Pancreas (tissue), 10 donors: ENCODE data around the gene C1orf116. TPM values are rescaled to one million over a fixed set of nuclear protein-coding genes. Genes with fewer than 3 reads are reported as not detected.

Source experiments
- ATAC-seq, 4 donors: fragments of 200-7000 bp; cut with Tn5 transposase; one replicate each; pipeline versions ENCODE4 v1.8.0 to v1.9.1; 2020; ENCODE audit warnings: mild to moderate bottlenecking in 4 of 4, moderate library complexity in 4 of 4
- DNase-seq, 6 donors: peaks; one replicate each; pipeline ENCODE4 v3.0.0-alpha.2; 2020
- FAIRE-seq: peaks from 2 replicates; lab custom pipeline; 2012; peaks lifted over from hg19 to GRCh38; lab: Jason Lieb, UNC
- H3K27ac ChIP-seq, 4 donors: fragments of 200-600 bp; sonication (generic); 1 replicate in 3 of 4; 2 replicates in 1 of 4; pipeline versions ENCODE4 v1.5.0 to v1.8.0; 2020
- H3K27me3 ChIP-seq, 4 donors: fragments of 200-600 bp; one replicate each; pipeline ENCODE4 v1.8.0; 2021
- H3K36me3 ChIP-seq, 3 donors: fragments of 200-600 bp; sonication (generic) in 1 of 3; one replicate each; pipeline versions ENCODE4 v1.5.0 to v1.8.0; 2020 to 2021
- H3K4me1 ChIP-seq, 3 donors: fragments of 200-600 bp; one replicate each; pipeline ENCODE4 v1.8.0; 2021
- H3K4me3 ChIP-seq, 4 donors: fragments of 200-600 bp; sonication (generic) in 2 of 4; one replicate each; pipeline versions ENCODE4 v1.5.0 to v1.8.0; 2020 to 2021
- H3K9me3 ChIP-seq, 4 donors: fragments of 200-600 bp; one replicate each; pipeline ENCODE4 v1.8.0; 2021
- CTCF ChIP-seq, 4 donors: fragments of 200-600 bp; sonication (generic) in 3 of 4; IDR thresholded peaks; one replicate each; pipeline versions ENCODE4 v1.5.0 to v1.8.0; 2021; ENCODE audit warnings: antibody characterized with exemption in 4 of 4
- WGBS, 2 donors: extraction: QIAGEN DNeasy Blood & Tissue Kit; methylation state at CpG; one replicate each; pipeline ENCODE4 v1.1.7; 2013; 5-methylcytosine and 5-hydroxymethylcytosine counted together
- intact Hi-C, 3 donors: fragments of 100-400 bp; cut with DNase I; formaldehyde crosslinking; loops; one replicate each; pipeline versions ENCODE4 v1.11.1 to v1.14.2; 2022
- polyA plus RNA-seq, 2 donors: library from polyadenylated mRNA; stranded (reverse); fragments of 200-250 nt; gene quantifications; one replicate each; pipeline ENCODE4 v1.2.3, GENCODE V29; 2013
- total RNA-seq, 6 donors: library from RNA; stranded (reverse); fragmentation: NEBNext Ultra II Directional in 4 of 6; extraction: Animal tissue kit (Norgen Biotek cat#: 25700) in 4 of 6; gene quantifications; one replicate each; pipeline versions ENCODE4 v1.2.1 to v1.2.4, GENCODE V29; 2021 to 2023
- donor health status: healthy with polysubstance abuse.
- donor health status: DM: no; HTN: no; CAD: no; lungs with moderate emphysema.
- donor health status: DM: no; HTN: no; CAD: no.
- donor health status: control.
- donor health status: control.
- donor health status: Bipolar disorder and iron deficiency.
- donor health status: DM: yes; HTN: yes; CAD: no.
- donor health status: DM: no; HTN: no; CAD: no.
- donor health status: DM: no; HTN: no; CAD: no.
- donor health status: DM: yes; HTN: yes; CAD: no.

Gene C1orf116
- total and polyA plus RNA-seq, 8 donors = 7.8 to 26.9 (median 10.1) TPM

GRCh38 chr1:207035877-207036551 lies 3.5 kb upstream of the C1orf116 start:
- TF ChIP-seq CTCF (IDR thresholded peaks at IDR 0.05) = no peak
- no peaks in the 10 kb centered on the region for H3K36me3 ChIP-seq
- no peaks in the 10 kb centered on the region for H3K27me3 ChIP-seq
- intact Hi-C loops = no loop called here
- whole genome bisulfite sequencing, 2 donors = 79 to 86% methylated on average over 4 of the region's 4 CpGs
- ATAC-seq (no peak), DNase-seq (no peak), FAIRE-seq (no peak)
- H3K9me3 ChIP-seq = no peaks in the 10 kb centered on the region
- H3K4me3 ChIP-seq = no peak overlapping the region
- H3K27ac ChIP-seq = no peak overlapping the region
- peaks cover 6 to 21% (median 19%) of the 10 kb centered on the region in 3 donors for H3K4me1 ChIP-seq

DNA sequence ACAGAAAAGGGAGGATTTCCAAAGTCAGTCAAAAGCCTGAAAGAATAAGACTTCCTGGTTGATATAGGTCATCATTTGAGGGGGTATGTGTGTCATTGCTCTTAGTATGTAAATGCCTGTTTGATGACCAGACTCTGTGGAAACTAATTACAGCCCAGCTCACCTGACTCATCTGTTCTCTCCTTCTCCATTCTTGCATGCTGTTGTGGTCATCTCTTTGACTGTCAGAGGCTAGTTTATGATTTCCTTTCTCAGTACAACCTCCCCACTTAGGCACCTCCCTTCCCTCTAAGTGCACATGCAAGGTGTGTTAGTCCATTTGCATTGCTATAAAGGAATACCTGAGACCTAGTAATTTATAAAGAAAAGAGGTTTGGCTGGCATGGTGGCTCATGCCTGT lies 2.4 kb upstream of the C1orf116 start:
- no peak overlapping the region for H3K27ac ChIP-seq
- H3K4me1 ChIP-seq = peaks cover 9 to 23% (median 16%) of the 10 kb centered on the region in 3 donors
- no peak overlapping the region for H3K4me3 ChIP-seq
- no peak for DNase-seq
- no peaks in the 10 kb centered on the region for H3K9me3 ChIP-seq
- intact Hi-C loops = no loop called here
- no peak for ATAC-seq
- no peaks in the 10 kb centered on the region for H3K36me3 ChIP-seq
- no peak for TF ChIP-seq CTCF (IDR thresholded peaks at IDR 0.05)
- FAIRE-seq = no peak
- no peaks in the 10 kb centered on the region for H3K27me3 ChIP-seq

- H3K27ac ChIP-seq = no peak overlapping the region
- peaks cover 9 to 28% (median 16%) of the 10 kb centered on the region in 3 donors for H3K4me1 ChIP-seq
- no peaks in the 10 kb centered on the region for H3K36me3 ChIP-seq
- no peak for TF ChIP-seq CTCF (IDR thresholded peaks at IDR 0.05)
- WGBS, 2 donors = 42 to 80% methylated on average over 1 of the region's 1 CpG
- H3K9me3 ChIP-seq = no peaks in the 10 kb centered on the region
- no peak overlapping the region for H3K4me3 ChIP-seq
- FAIRE-seq (no peak), DNase-seq (no peak), ATAC-seq (no peak)
- H3K27me3 ChIP-seq = no peaks in the 10 kb centered on the region
- intact Hi-C loops = no loop called here
Measured at GRCh38 chr1:207034208-207034607, 1.7 kb upstream of the C1orf116 start.

- FAIRE-seq = no peak
- WGBS, 2 donors = 25 to 27% methylated on average over 2 of the region's 2 CpGs
- no peak for TF ChIP-seq CTCF (IDR thresholded peaks at IDR 0.05)
- H3K4me1 ChIP-seq = peaks cover 14 to 33% (median 25%) of the 10 kb centered on the region in 3 donors
- peak overlapping the region in 1 of 4 donors; percentile 47 for H3K4me3 ChIP-seq
- ATAC-seq = no peak
- H3K27me3 ChIP-seq = no peaks in the 10 kb centered on the region
- no peak for DNase-seq
- H3K27ac ChIP-seq = peak overlapping the region in 3 of 4 donors; percentile 63 to 92 (median 89)
- intact Hi-C loops = no loop called here
- H3K9me3 ChIP-seq = no peaks in the 10 kb centered on the region
- H3K36me3 ChIP-seq = no peaks in the 10 kb centered on the region
Measured at GRCh38 chr1:207033302-207033701, 746 bp upstream of the C1orf116 start.

- Histone ChIP-seq H3K27me3 (no peaks in the 10 kb centered on the region), H3K4me1 (peaks cover 17 to 44% (median 34%) of the 10 kb centered on the region in 3 donors), H3K9me3 (no peaks in the 10 kb centered on the region), H3K27ac (peak overlapping the region; percentile 41 to 92 (median 76)), H3K36me3 (no peaks in the 10 kb centered on the region), H3K4me3 (peak overlapping the region; percentile 11 to 47 (median 40))
- peak in 4 of 6 donors; percentile 73 to 84 (median 80) for DNase-seq
- TF ChIP-seq CTCF (IDR thresholded peaks at IDR 0.05) = no peak
- FAIRE-seq = no peak
- peak; percentile 75 to 79 (median 77) for ATAC-seq
- 9 to 11% methylated on average over 7 of the region's 7 CpGs for WGBS, 2 donors
- intact Hi-C loops = no loop called here
Measured at GRCh38 chr1:207031632-207032264, 808 bp downstream of the C1orf116 start.
